SU-DHL-6 (cell line): Measurements from ENCODE around the gene ZNF837.

Source experiments
- EZH2phosphoT487 ChIP-seq: fragments of 200-600 bp; sonication (generic), shearing (Covaris generic); conservative IDR thresholded peaks from 2 replicates; pipeline ENCODE4 v1.6.1; 2018; ENCODE audit warnings: mild to moderate bottlenecking, antibody characterized with exemption, low read length, moderate library complexity, mixed read lengths
- TF ChIP-seq, protein P1 (sequence below): fragments of 200-600 bp; sonication (generic); IDR thresholded peaks from one replicate; pipeline ENCODE4 v1.5.1; 2017; ENCODE audit warnings: antibody characterized with exemption, mild to moderate bottlenecking, low read length, moderate library complexity; ENCODE audit not compliant: insufficient read depth, poor library complexity, severe bottlenecking

- TF ChIP-seq, protein P1, sequence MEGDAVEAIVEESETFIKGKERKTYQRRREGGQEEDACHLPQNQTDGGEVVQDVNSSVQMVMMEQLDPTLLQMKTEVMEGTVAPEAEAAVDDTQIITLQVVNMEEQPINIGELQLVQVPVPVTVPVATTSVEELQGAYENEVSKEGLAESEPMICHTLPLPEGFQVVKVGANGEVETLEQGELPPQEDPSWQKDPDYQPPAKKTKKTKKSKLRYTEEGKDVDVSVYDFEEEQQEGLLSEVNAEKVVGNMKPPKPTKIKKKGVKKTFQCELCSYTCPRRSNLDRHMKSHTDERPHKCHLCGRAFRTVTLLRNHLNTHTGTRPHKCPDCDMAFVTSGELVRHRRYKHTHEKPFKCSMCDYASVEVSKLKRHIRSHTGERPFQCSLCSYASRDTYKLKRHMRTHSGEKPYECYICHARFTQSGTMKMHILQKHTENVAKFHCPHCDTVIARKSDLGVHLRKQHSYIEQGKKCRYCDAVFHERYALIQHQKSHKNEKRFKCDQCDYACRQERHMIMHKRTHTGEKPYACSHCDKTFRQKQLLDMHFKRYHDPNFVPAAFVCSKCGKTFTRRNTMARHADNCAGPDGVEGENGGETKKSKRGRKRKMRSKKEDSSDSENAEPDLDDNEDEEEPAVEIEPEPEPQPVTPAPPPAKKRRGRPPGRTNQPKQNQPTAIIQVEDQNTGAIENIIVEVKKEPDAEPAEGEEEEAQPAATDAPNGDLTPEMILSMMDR: no peak
- TF ChIP-seq EZH2phosphoT487: no peak
These were observed 14.6 kb upstream of the ZNF837 start, which contains the start of gene RNF225 for GRCh38 chr19:58395220-58395978.
